HepG2 (cell line): ENCODE results near the gene PGAP3. TPM values are rescaled to one million over a fixed set of nuclear protein-coding genes. Genes with fewer than 3 reads are reported as not detected.

Experiments used
- ATF2 ChIP-seq: sonication (generic); formaldehyde crosslinking; IDR thresholded peaks from 2 replicates; pipeline ENCODE4 v1.4.0; 2020; ENCODE audit warnings: missing genetic modification reagents
- CAMTA2 ChIP-seq: sonication (generic); formaldehyde crosslinking; IDR thresholded peaks from 2 replicates; pipeline ENCODE4 v1.4.0; 2020; ENCODE audit warnings: mild to moderate bottlenecking, missing genetic modification reagents, borderline replicate concordance
- FOXO1 ChIP-seq: sonication (generic); formaldehyde crosslinking; IDR thresholded peaks from 2 replicates; pipeline ENCODE4 v1.4.0; 2020; ENCODE audit warnings: missing genetic modification reagents
- HDAC1 ChIP-seq: sonication (generic); formaldehyde crosslinking; IDR thresholded peaks from 2 replicates; pipeline ENCODE4 v1.5.1; 2020; ENCODE audit warnings: mild to moderate bottlenecking, missing genetic modification reagents
- HOXA9 ChIP-seq: sonication (generic); formaldehyde crosslinking; IDR thresholded peaks from 2 replicates; pipeline ENCODE4 v1.8.1; 2022; ENCODE audit warnings: missing genetic modification reagents, mild to moderate bottlenecking, moderate library complexity, borderline replicate concordance
- IRF2 ChIP-seq: IDR thresholded peaks from 2 replicates; pipeline ENCODE4 v1.6.1; 2018; ENCODE audit warnings: missing genetic modification reagents, missing compliant biosample characterization
- KLF15 ChIP-seq: sonication (generic); formaldehyde crosslinking; IDR thresholded peaks from 2 replicates; pipeline ENCODE4 v1.8.1; 2023; ENCODE audit warnings: borderline replicate concordance, mild to moderate bottlenecking, inconsistent platforms, missing genetic modification reagents, mixed read lengths
- KLF16 ChIP-seq, 2 experiments: sonication (generic) in 1 of 2; formaldehyde crosslinking in 1 of 2; IDR thresholded peaks; 2 replicates each; pipeline versions ENCODE4 v1.6.1 to v1.8.0; 2016 to 2023; ENCODE audit warnings: missing genetic modification reagents in 2 of 2, missing compliant biosample characterization in 1 of 2
- NR2F2 ChIP-seq: IDR thresholded peaks from 2 replicates; pipeline ENCODE4 v1.6.1; 2012; ENCODE audit warnings: low read depth, inconsistent platforms, borderline replicate concordance
- SNAPC4 ChIP-seq: sonication (generic); formaldehyde crosslinking; IDR thresholded peaks from 2 replicates; pipeline ENCODE4 v1.4.0; 2020; ENCODE audit warnings: mild to moderate bottlenecking, missing genetic modification reagents
- TBP ChIP-seq: sonication (generic); formaldehyde crosslinking; IDR thresholded peaks from 2 replicates; pipeline ENCODE4 v1.5.0; 2020; ENCODE audit warnings: missing genetic modification reagents
- TGIF2 ChIP-seq: IDR thresholded peaks from 2 replicates; pipeline ENCODE4 v1.6.1; 2016; ENCODE audit warnings: control low read depth, missing compliant biosample characterization
- ZNF230 ChIP-seq: sonication (generic); formaldehyde crosslinking; IDR thresholded peaks from 2 replicates; pipeline ENCODE4 v1.4.0; 2020; ENCODE audit warnings: mild to moderate bottlenecking, missing genetic modification reagents
- ZNF383 ChIP-seq: sonication (generic); formaldehyde crosslinking; IDR thresholded peaks from 2 replicates; pipeline ENCODE4 v1.4.0; 2020; ENCODE audit warnings: missing genetic modification reagents, mild to moderate bottlenecking, borderline replicate concordance
- polyA plus RNA-seq, 8 experiments: library from polyadenylated mRNA; depleted of rRNA in 3 of 8; stranded (reverse) in 7 of 8; unstranded in 1 of 8; fragments of >200 nt; fragmentation: Illumina TruSeq in 4 of 8; extraction: Trizol in 4 of 8; gene quantifications; 2 replicates each; pipeline versions ENCODE4 v1.2.1 to v1.2.3, GENCODE V29; 2011 to 2016; ENCODE audit warnings: low read depth in 4 of 8, missing spikeins in 1 of 8, mixed read lengths in 1 of 8; ENCODE audit not compliant: insufficient read depth in 1 of 8
- total RNA-seq, 5 experiments: library from RNA; depleted of rRNA; stranded (reverse); fragments of >200 nt; fragmentation: Illumina TruSeq; extraction: Trizol; gene quantifications; 2 replicates each; pipeline ENCODE4 v1.2.3, GENCODE V29; 2016; ENCODE audit warnings: low read depth in 1 of 5
- TF ChIP-seq, protein P1 (sequence below): sonication (generic); formaldehyde crosslinking; IDR thresholded peaks from 2 replicates; pipeline ENCODE4 v1.5.1; 2020; ENCODE audit warnings: mild to moderate bottlenecking, missing genetic modification reagents, moderate library complexity
- TF ChIP-seq, protein P2 (sequence below): sonication (generic); formaldehyde crosslinking; IDR thresholded peaks from 2 replicates; pipeline ENCODE4 v1.4.0; 2020; ENCODE audit warnings: missing genetic modification reagents

Gene PGAP3
- total and polyA plus RNA-seq, 2 of the 13 experiments (the other 11 are each of a cell fraction or from before 2014, with no cell fraction given), result 11.9 to 14.6 TPM

- TF ChIP-seq SNAPC4 (CRISPR knock-in tag) (no peak), TGIF2 (peak; percentile 81; the same call in 1 of the 2 replicates), KLF15 (no peak), ZNF230 (CRISPR knock-in tag) (0 out of 2 replicates have a peak, but pooled peaks have one; percentile 81), HDAC1 (CRISPR knock-in tag) (peak; percentile 50; the same call in 1 of the 2 replicates), ZNF383 (CRISPR knock-in tag) (peak; percentile 88), HOXA9 (CRISPR knock-in tag) (no peak), CAMTA2 (no peak), FOXO1 (no peak), KLF16 (CRISPR knock-in tag; IDR thresholded peaks at IDR 0.05) (peak in 1 of 2 experiments; percentile 51; a peak in 1 of 4 replicates), IRF2 (CRISPR knock-in tag) (peak; percentile 87), NR2F2 (no peak), TBP (CRISPR knock-in tag) (no peak), ATF2 (CRISPR knock-in tag) (peak; percentile 37; the same call in 1 of the 2 replicates)
- TF ChIP-seq, protein P1, sequence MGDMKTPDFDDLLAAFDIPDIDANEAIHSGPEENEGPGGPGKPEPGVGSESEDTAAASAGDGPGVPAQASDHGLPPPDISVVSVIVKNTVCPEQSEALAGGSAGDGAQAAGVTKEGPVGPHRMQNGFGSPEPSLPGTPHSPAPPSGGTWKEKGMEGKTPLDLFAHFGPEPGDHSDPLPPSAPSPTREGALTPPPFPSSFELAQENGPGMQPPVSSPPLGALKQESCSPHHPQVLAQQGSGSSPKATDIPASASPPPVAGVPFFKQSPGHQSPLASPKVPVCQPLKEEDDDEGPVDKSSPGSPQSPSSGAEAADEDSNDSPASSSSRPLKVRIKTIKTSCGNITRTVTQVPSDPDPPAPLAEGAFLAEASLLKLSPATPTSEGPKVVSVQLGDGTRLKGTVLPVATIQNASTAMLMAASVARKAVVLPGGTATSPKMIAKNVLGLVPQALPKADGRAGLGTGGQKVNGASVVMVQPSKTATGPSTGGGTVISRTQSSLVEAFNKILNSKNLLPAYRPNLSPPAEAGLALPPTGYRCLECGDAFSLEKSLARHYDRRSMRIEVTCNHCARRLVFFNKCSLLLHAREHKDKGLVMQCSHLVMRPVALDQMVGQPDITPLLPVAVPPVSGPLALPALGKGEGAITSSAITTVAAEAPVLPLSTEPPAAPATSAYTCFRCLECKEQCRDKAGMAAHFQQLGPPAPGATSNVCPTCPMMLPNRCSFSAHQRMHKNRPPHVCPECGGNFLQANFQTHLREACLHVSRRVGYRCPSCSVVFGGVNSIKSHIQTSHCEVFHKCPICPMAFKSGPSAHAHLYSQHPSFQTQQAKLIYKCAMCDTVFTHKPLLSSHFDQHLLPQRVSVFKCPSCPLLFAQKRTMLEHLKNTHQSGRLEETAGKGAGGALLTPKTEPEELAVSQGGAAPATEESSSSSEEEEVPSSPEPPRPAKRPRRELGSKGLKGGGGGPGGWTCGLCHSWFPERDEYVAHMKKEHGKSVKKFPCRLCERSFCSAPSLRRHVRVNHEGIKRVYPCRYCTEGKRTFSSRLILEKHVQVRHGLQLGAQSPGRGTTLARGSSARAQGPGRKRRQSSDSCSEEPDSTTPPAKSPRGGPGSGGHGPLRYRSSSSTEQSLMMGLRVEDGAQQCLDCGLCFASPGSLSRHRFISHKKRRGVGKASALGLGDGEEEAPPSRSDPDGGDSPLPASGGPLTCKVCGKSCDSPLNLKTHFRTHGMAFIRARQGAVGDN, result peak; percentile 96
- TF ChIP-seq, protein P2, sequence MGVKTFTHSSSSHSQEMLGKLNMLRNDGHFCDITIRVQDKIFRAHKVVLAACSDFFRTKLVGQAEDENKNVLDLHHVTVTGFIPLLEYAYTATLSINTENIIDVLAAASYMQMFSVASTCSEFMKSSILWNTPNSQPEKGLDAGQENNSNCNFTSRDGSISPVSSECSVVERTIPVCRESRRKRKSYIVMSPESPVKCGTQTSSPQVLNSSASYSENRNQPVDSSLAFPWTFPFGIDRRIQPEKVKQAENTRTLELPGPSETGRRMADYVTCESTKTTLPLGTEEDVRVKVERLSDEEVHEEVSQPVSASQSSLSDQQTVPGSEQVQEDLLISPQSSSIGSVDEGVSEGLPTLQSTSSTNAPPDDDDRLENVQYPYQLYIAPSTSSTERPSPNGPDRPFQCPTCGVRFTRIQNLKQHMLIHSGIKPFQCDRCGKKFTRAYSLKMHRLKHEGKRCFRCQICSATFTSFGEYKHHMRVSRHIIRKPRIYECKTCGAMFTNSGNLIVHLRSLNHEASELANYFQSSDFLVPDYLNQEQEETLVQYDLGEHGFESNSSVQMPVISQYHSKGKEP (CRISPR knock-in tag), result no peak
Measured at GRCh38 chr17:39671651-39672521, 16.0 kb downstream of the PGAP3 start (continued).
